Endothelial cell of umbilical vein (primary cell): ENCODE data around the gene WDR5. TPM values are rescaled to one million over a fixed set of nuclear protein-coding genes. Genes with fewer than 3 reads are reported as not detected.

Experiments used
- BruUV-seq: library from RNA; stranded (reverse); fragments of 400-500 nt; replicated peaks from 2 replicates; lab custom pipeline; 2021; lab: Mats Ljungman, UMichigan
- CTCF ChIA-PET: fragments of 300-600, 350-600 bp; sonication (Branson Sonifier 250); formaldehyde crosslinking; loops from one replicate; lab custom pipeline; 2021; ENCODE audit warnings: antibody characterized with exemption, inconsistent platforms; lab: Charles Lee
- POLR2A ChIA-PET: fragments of 300-600, 350-600 bp; sonication (Branson Sonifier 250); formaldehyde crosslinking; loops from one replicate; lab custom pipeline; 2021; ENCODE audit warnings: antibody characterized with exemption, inconsistent platforms; lab: Charles Lee
- DNase-seq: peaks from one replicate; pipeline ENCODE4 v3.0.0-alpha.2; 2011; ENCODE audit warnings: low read depth, low spot score
- FAIRE-seq: peaks from 2 replicates; lab custom pipeline; 2011; peaks lifted over from hg19 to GRCh38; lab: Jason Lieb, UNC
- H2AFZ ChIP-seq: 2 replicates; pipeline ENCODE4 v1.6.0; 2012; ENCODE audit warnings: low read depth, low read length, control low read depth, inconsistent platforms
- H3K27ac ChIP-seq: 2 replicates; pipeline ENCODE4 v1.5.1; 2011; ENCODE audit warnings: low read depth, mild to moderate bottlenecking, control low read depth, low read length, moderate library complexity; ENCODE audit not compliant: insufficient read depth
- H3K27me3 ChIP-seq, 2 experiments: 2 replicates each; pipeline versions ENCODE4 v1.6.0 to v1.6.1; 2011; ENCODE audit warnings: low read length in 2 of 2, mixed read lengths in 1 of 2; ENCODE audit not compliant: control insufficient read depth in 2 of 2, insufficient read depth in 2 of 2
- H3K36me3 ChIP-seq, 2 experiments: 2 replicates in 1 of 2; 3 replicates in 1 of 2; pipeline ENCODE4 v1.5.1; 2011; ENCODE audit warnings: low read length in 2 of 2, mild to moderate bottlenecking in 1 of 2, moderate library complexity in 1 of 2; ENCODE audit not compliant: control insufficient read depth in 2 of 2, insufficient read depth in 2 of 2; ENCODE audit errors: extremely low read depth in 1 of 2
- H3K4me1 ChIP-seq: 3 replicates; pipeline ENCODE4 v1.5.1; 2011; ENCODE audit warnings: mild to moderate bottlenecking, low read length; ENCODE audit not compliant: control insufficient read depth, insufficient read depth; ENCODE audit errors: extremely low read depth
- H3K4me2 ChIP-seq: 2 replicates; pipeline ENCODE4 v1.6.1; 2011; ENCODE audit warnings: low read length, control low read depth, mixed read lengths; ENCODE audit not compliant: insufficient read depth
- H3K4me3 ChIP-seq, 3 experiments: fragments of 200-600 bp in 1 of 3; sonication (generic), shearing (Covaris generic) in 1 of 3; replicated peaks in 1 of 3; 2 replicates each; pipeline ENCODE4 v1.5.1; 2011 to 2016; ENCODE audit warnings: control low read depth in 3 of 3, low read length in 3 of 3, mild to moderate bottlenecking in 2 of 3, inconsistent platforms in 1 of 3, low read depth in 1 of 3, moderate library complexity in 1 of 3; ENCODE audit not compliant: insufficient read depth in 1 of 3
- H3K79me2 ChIP-seq: 2 replicates; pipeline ENCODE4 v1.6.0; 2012; ENCODE audit warnings: low read length, inconsistent platforms; ENCODE audit not compliant: control insufficient read depth, insufficient read depth
- H3K9ac ChIP-seq: replicated peaks from 2 replicates; pipeline ENCODE3; 2011; ENCODE audit warnings: low read length, control low read depth; ENCODE audit not compliant: insufficient read depth; ENCODE audit errors: extremely low read depth
- H3K9me1 ChIP-seq: replicated peaks from 3 replicates; pipeline ENCODE4 v1.6.0; 2011; ENCODE audit warnings: mild to moderate bottlenecking, low read length; ENCODE audit not compliant: control insufficient read depth, insufficient read depth; ENCODE audit errors: extremely low read depth
- H3K9me3 ChIP-seq: replicated peaks from 2 replicates; pipeline ENCODE4 v1.5.1; 2012; ENCODE audit warnings: low read length, inconsistent platforms; ENCODE audit not compliant: control insufficient read depth, insufficient read depth
- H4K20me1 ChIP-seq: replicated peaks from 2 replicates; pipeline ENCODE3; 2011; ENCODE audit warnings: mild to moderate bottlenecking, low read length; ENCODE audit not compliant: control insufficient read depth, insufficient read depth; ENCODE audit errors: extremely low read depth
- CTCF ChIP-seq, 2 donors: IDR thresholded peaks; 1 replicate in 1 of 2; 2 replicates in 1 of 2; pipeline ENCODE4 v1.5.1; 2011; ENCODE audit warnings: low read length in 2 of 2, mild to moderate bottlenecking in 2 of 2, moderate library complexity in 2 of 2, control low read depth in 1 of 2, inconsistent platforms in 1 of 2, low read depth in 1 of 2; ENCODE audit not compliant: insufficient read depth in 1 of 2; ENCODE audit errors: extremely low read depth in 1 of 2
- EZH2 ChIP-seq: IDR thresholded peaks from 2 replicates; pipeline ENCODE4 v1.6.1; 2012; ENCODE audit warnings: borderline replicate concordance, low read depth, mild to moderate bottlenecking, moderate library complexity, low read length, inconsistent platforms; ENCODE audit not compliant: severe bottlenecking
- FOS ChIP-seq: IDR thresholded peaks from 2 replicates; pipeline ENCODE4 v1.6.1; 2011; ENCODE audit warnings: mild to moderate bottlenecking, low read length, moderate library complexity, borderline replicate concordance; ENCODE audit not compliant: insufficient read depth
- GATA2 ChIP-seq: IDR thresholded peaks from 2 replicates; pipeline ENCODE4 v1.7.0; 2011; ENCODE audit warnings: low read depth, mild to moderate bottlenecking, moderate library complexity, mixed read lengths, low read length; ENCODE audit not compliant: insufficient read length, insufficient read depth
- JUN ChIP-seq: IDR thresholded peaks from 2 replicates; pipeline ENCODE4 v1.6.1; 2011; ENCODE audit warnings: borderline replicate concordance, low read depth; ENCODE audit not compliant: insufficient read length, insufficient read depth
- MAX ChIP-seq: IDR thresholded peaks from 2 replicates; pipeline ENCODE4 v1.6.1; 2011; ENCODE audit not compliant: insufficient read depth, insufficient read length
- MYC ChIP-seq: IDR thresholded peaks from one replicate; pipeline ENCODE4 v1.6.1; 2011; ENCODE audit warnings: mild to moderate bottlenecking, low read depth, low read length
- POLR2A ChIP-seq: IDR thresholded peaks from 2 replicates; pipeline ENCODE4 v1.6.1; 2012; ENCODE audit warnings: low read depth, mild to moderate bottlenecking, control low read depth, low read length
- POLR2AphosphoS5 ChIP-seq: IDR thresholded peaks from 2 replicates; pipeline ENCODE4 v1.6.1; 2012; ENCODE audit warnings: low read depth, mild to moderate bottlenecking, control low read depth, low read length, moderate library complexity; ENCODE audit not compliant: insufficient read depth
- dilution Hi-C: fragments of 300-500 bp; cut with MboI; formaldehyde crosslinking; loops from one replicate; pipeline ENCODE4 v1.15.0; 2019; ENCODE audit warnings: low sequenced_read_pairs; ENCODE audit not compliant: extremely low pct_ligation_motif_present
- intact Hi-C: fragments of 100-400 bp; cut with micrococcal nuclease; formaldehyde crosslinking; loops from one replicate; pipeline ENCODE4 v1.10.0; 2022
- polyA plus RNA-seq, 4 experiments: library from polyadenylated mRNA; depleted of rRNA in 3 of 4; stranded (reverse) in 3 of 4; unstranded in 1 of 4; fragments of >200 nt; gene quantifications; 2 replicates each; pipeline versions ENCODE4 v1.2.1 to v1.2.3, GENCODE V29; 2011 to 2012; ENCODE audit warnings: missing spikeins in 1 of 4
- total RNA-seq: library from RNA; stranded (reverse); gene quantifications from 2 replicates; pipeline ENCODE4 v1.2.3, GENCODE V29; 2021

WDR5 gene
- total and polyA plus RNA-seq, 2 donors (not counting 3 experiments of a cell fraction or from before 2014, with no cell fraction given) = 32.1 to 42.5 TPM

- Histone ChIP-seq H3K9ac (no peak overlapping the region), H3K79me2 (peaks cover 6% of the 10 kb centered on the region), H3K27me3 (peaks cover 0 to 7% of the 10 kb centered on the region in 2 experiments), H3K9me1 (no peaks in the 10 kb centered on the region), H3K4me2 (no peak overlapping the region), H3K9me3 (no peaks in the 10 kb centered on the region), H3K4me3 (no peak overlapping the region), H4K20me1 (no peaks in the 10 kb centered on the region), H3K4me1 (peaks cover 4% of the 10 kb centered on the region), H3K36me3 (no peaks in the 10 kb centered on the region), H2AFZ (no peak overlapping the region), H3K27ac (no peak overlapping the region)
- BruUV-seq = no TSS peak
- dilution Hi-C loops = no loop called here
- FAIRE-seq (no peak), DNase-seq (no peak)
- intact Hi-C loops = no loop called here
- TF ChIP-seq EZH2 (no peak), GATA2 (no peak), MAX (no peak), POLR2A (no peak), JUN (no peak), FOS (no peak), CTCF (IDR thresholded peaks at IDR 0.05; ENCODE audit: extremely low read depth in 1 of 2, insufficient read depth in 1 of 2, low read depth in 1 of 2, low read length in 2 of 2) (no peak), POLR2AphosphoS5 (no peak), MYC (no peak)
- ChIA-PET CTCF (no interaction called here), POLR2A (no interaction called here)
Observed at GRCh38 chr9:134131471-134132207, 4.2 kb upstream of the WDR5 start.
